DOHH2 (cell line): ENCODE measurements around the gene PTPN9.

Experiments used
- H3F3A ChIP-seq: fragments of 200-600 bp; sonication (generic), shearing (Covaris generic); 2 replicates; pipeline ENCODE4 v1.6.0; 2016; ENCODE audit warnings: antibody characterized with exemption, mild to moderate bottlenecking; ENCODE audit not compliant: control insufficient read depth, insufficient read depth
- H3K27ac ChIP-seq: fragments of 200-600 bp; sonication (generic); 2 replicates; pipeline ENCODE4 v1.5.1; 2014; ENCODE audit warnings: low read depth, mild to moderate bottlenecking, low read length, moderate library complexity
- H3K27me3 ChIP-seq: fragments of 200-600 bp; sonication (generic); 2 replicates; pipeline ENCODE4 v1.6.1; 2014; ENCODE audit warnings: mild to moderate bottlenecking, low read length, mixed read lengths; ENCODE audit not compliant: control insufficient read depth
- H3K36me3 ChIP-seq: fragments of 200-600 bp; sonication (generic); 2 replicates; pipeline ENCODE4 v1.6.1; 2014; ENCODE audit warnings: mild to moderate bottlenecking, low read length, moderate library complexity, mixed read lengths; ENCODE audit not compliant: control insufficient read depth
- H3K4me1 ChIP-seq: fragments of 200-600 bp; sonication (generic); 2 replicates; pipeline ENCODE4 v1.6.1; 2014; ENCODE audit warnings: mild to moderate bottlenecking, low read length, mixed read lengths; ENCODE audit not compliant: control insufficient read depth
- H3K4me2 ChIP-seq: fragments of 200-600 bp; sonication (generic); 2 replicates; pipeline ENCODE4 v1.6.0; 2014; ENCODE audit warnings: mild to moderate bottlenecking, low read length, moderate library complexity
- H3K4me3 ChIP-seq: fragments of 200-600 bp; sonication (generic); 2 replicates; pipeline ENCODE4 v1.5.1; 2014; ENCODE audit warnings: mild to moderate bottlenecking, low read length, mixed read lengths
- H3K79me2 ChIP-seq: fragments of 200-600 bp; sonication (generic); 2 replicates; pipeline ENCODE4 v1.6.1; 2014; ENCODE audit warnings: mild to moderate bottlenecking, low read length, mixed read lengths; ENCODE audit not compliant: control insufficient read depth
- H3K9me2 ChIP-seq: fragments of 200-600 bp; sonication (generic); replicated peaks from 2 replicates; pipeline ENCODE4 v1.6.1; 2014; ENCODE audit warnings: mild to moderate bottlenecking, low read length, mixed read lengths; ENCODE audit not compliant: control insufficient read depth
- H3K9me3 ChIP-seq: fragments of 200-600 bp; sonication (generic); 2 replicates; pipeline ENCODE4 v1.6.1; 2014; ENCODE audit warnings: antibody characterized with exemption, low read length, mixed read lengths; ENCODE audit not compliant: control insufficient read depth, insufficient read depth
- H4K20me1 ChIP-seq: fragments of 200-600 bp; sonication (generic); 2 replicates; pipeline ENCODE4 v1.6.0; 2014; ENCODE audit warnings: low read depth, mild to moderate bottlenecking, antibody characterized with exemption, low read length, moderate library complexity; ENCODE audit not compliant: control insufficient read depth, insufficient read depth
- EZH2phosphoT487 ChIP-seq: fragments of 200-600 bp; sonication (generic); IDR thresholded peaks from 2 replicates; pipeline ENCODE4 v1.6.1; 2017; ENCODE audit warnings: borderline replicate concordance, mild to moderate bottlenecking, antibody characterized with exemption, low read length, moderate library complexity, mixed read lengths
- TF ChIP-seq, protein P1 (sequence below): fragments of 200-600 bp; sonication (generic); IDR thresholded peaks from one replicate; pipeline ENCODE4 v1.5.1; 2014; ENCODE audit warnings: antibody characterized with exemption, mild to moderate bottlenecking, low read depth, low read length; ENCODE audit not compliant: poor library complexity, severe bottlenecking

Gene PTPN9

DNA sequence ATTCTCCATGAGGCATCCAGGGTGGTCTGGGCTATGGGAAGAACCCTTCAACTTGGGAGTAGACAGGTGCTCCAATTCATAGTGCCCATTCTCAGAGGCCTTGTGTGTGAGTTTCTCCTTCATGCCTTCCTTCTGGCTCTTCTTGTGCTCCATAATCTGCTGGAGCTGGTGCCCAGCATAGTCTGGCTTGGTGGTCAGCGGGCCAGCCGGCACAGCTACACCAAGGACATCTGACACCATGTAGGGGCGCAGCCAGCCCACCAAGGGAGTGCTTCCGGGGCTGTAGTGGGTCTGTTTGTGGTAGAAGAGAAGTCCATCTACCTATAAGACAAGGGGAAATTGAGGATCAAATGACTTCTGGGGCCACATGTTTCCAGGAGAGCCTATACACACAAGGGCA is 19.2 kb upstream of the PTPN9 start:
- no peak overlapping the region for H3K4me2 ChIP-seq
- no peak overlapping the region for H3K4me3 ChIP-seq
- H3K4me1 ChIP-seq = no peaks in the 10 kb centered on the region
- TF ChIP-seq EZH2phosphoT487 = no peak
- TF ChIP-seq, protein P1, sequence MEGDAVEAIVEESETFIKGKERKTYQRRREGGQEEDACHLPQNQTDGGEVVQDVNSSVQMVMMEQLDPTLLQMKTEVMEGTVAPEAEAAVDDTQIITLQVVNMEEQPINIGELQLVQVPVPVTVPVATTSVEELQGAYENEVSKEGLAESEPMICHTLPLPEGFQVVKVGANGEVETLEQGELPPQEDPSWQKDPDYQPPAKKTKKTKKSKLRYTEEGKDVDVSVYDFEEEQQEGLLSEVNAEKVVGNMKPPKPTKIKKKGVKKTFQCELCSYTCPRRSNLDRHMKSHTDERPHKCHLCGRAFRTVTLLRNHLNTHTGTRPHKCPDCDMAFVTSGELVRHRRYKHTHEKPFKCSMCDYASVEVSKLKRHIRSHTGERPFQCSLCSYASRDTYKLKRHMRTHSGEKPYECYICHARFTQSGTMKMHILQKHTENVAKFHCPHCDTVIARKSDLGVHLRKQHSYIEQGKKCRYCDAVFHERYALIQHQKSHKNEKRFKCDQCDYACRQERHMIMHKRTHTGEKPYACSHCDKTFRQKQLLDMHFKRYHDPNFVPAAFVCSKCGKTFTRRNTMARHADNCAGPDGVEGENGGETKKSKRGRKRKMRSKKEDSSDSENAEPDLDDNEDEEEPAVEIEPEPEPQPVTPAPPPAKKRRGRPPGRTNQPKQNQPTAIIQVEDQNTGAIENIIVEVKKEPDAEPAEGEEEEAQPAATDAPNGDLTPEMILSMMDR = no peak
- H3K79me2 ChIP-seq = no peaks in the 10 kb centered on the region
- H3K36me3 ChIP-seq = peaks cover 48% of the 10 kb centered on the region
- no peaks in the 10 kb centered on the region for H3K27me3 ChIP-seq
- H3K27ac ChIP-seq = no peak overlapping the region
- no peaks in the 10 kb centered on the region for H3F3A ChIP-seq
- no peaks in the 10 kb centered on the region for H3K9me3 ChIP-seq
- H3K9me2 ChIP-seq = no peaks in the 10 kb centered on the region
- no peaks in the 10 kb centered on the region for H4K20me1 ChIP-seq

DNA sequence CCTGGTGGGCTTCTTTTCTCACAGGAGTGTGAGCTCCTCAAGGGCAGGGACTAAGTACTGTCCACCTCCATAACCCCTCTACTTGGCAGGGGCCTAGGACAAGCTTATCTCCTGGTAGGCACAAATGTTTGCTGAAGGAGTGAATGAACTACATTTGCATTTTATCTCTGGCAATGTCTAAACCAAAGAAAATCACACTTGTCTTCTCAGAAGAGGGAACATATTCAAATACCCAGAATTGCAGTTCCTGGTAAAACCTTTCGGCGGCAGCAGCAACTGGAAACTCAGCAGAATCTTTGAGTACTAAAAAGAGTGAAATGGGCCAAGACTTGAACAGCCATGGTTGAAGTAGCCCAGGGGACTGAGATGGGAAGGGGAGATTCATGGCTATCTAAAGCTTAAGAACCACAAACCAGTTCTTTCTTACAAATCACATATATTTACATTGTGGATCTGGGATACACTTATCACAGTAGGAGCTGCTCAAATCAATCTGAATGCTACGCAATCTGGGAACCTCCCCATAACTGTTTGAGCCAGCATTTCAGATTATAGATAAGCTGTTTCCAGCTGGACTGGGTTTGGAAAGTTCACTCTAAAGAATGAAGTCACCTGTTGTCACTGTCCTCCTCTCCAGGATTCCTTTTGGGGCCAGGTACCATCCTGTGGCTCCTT is 18.7 kb upstream of the PTPN9 start:
- peaks cover 48% of the 10 kb centered on the region for H3K36me3 ChIP-seq
- H3K9me2 ChIP-seq = no peaks in the 10 kb centered on the region
- no peaks in the 10 kb centered on the region for H3K4me1 ChIP-seq
- H3K4me2 ChIP-seq = no peak overlapping the region
- no peaks in the 10 kb centered on the region for H3K79me2 ChIP-seq
- no peaks in the 10 kb centered on the region for H4K20me1 ChIP-seq
- no peak overlapping the region for H3K4me3 ChIP-seq
- no peaks in the 10 kb centered on the region for H3F3A ChIP-seq
- TF ChIP-seq, protein P1 = peak; percentile 47
- TF ChIP-seq EZH2phosphoT487 = no peak
- no peaks in the 10 kb centered on the region for H3K27me3 ChIP-seq
- H3K9me3 ChIP-seq = no peaks in the 10 kb centered on the region
- H3K27ac ChIP-seq = no peak overlapping the region

DNA sequence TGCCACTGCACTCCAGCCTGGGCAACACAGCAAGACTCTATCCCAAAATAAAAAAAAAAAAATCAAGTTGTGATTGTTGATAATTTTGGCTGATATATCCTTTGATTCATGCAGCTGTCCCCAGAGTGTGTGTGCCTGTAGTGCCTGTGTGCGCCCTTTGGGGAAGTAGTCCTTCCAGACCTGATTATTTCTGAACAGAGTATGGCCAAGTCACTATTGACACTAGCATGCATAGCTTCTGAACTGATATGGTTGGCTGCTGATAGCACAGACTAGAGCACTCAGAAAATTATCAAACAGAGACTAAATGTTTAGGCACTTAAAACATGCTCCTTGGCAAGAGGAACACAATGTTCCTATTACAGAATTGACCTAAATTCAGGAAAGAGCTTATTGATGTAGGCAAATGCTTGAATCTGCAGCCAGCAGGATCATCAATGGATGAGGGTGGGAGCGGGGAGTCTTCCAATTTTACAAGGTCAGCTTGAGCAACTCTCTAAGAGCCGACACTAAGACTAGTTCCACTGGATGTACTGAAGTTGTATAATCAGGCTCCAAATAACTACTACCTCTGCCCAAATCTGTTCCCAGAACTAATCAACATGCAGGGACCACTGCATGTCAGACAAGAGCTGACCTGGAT is 17.7 kb upstream of the PTPN9 start:
- no peaks in the 10 kb centered on the region for H3F3A ChIP-seq
- H3K9me2 ChIP-seq = no peaks in the 10 kb centered on the region
- H4K20me1 ChIP-seq = no peaks in the 10 kb centered on the region
- H3K4me2 ChIP-seq = no peak overlapping the region
- no peaks in the 10 kb centered on the region for H3K27me3 ChIP-seq
- no peaks in the 10 kb centered on the region for H3K79me2 ChIP-seq
- H3K4me3 ChIP-seq = no peak overlapping the region
- H3K36me3 ChIP-seq = peaks cover 48% of the 10 kb centered on the region
- H3K4me1 ChIP-seq = no peaks in the 10 kb centered on the region
- H3K27ac ChIP-seq = no peak overlapping the region
- no peaks in the 10 kb centered on the region for H3K9me3 ChIP-seq
- TF ChIP-seq, protein P1 = no peak
- no peak for TF ChIP-seq EZH2phosphoT487
